ENCODE measurements around the gene AKAP13. TPM values are rescaled to one million over a fixed set of nuclear protein-coding genes. Genes with fewer than 3 reads are reported as not detected.

The AKAP13 gene
- polyA plus RNA-seq, 1 experiment = 15.5 TPM

GRCh38 chr15:85563731-85564130 lies 183.3 kb downstream of the AKAP13 start:
- ChIA-PET CTCF (no interaction called here), POLR2A (no interaction called here)
- H3K27ac ChIP-seq (ENCODE audit: low read depth, low read length) = no peak overlapping the region
- no peaks in the 10 kb centered on the region for H3K27me3 ChIP-seq (ENCODE audit: control insufficient read depth, insufficient read depth, low read length)
- TF ChIP-seq CTCF (IDR thresholded peaks at IDR 0.05; ENCODE audit: low read depth, low read length) = no peak
- H3K4me3 ChIP-seq (ENCODE audit: low read depth, low read length) = no peak overlapping the region
- no peaks in the 10 kb centered on the region for H3K9me3 ChIP-seq (ENCODE audit: control insufficient read depth, insufficient read depth, low read length)
- no peak for DNase-seq (ENCODE audit: low read depth, low spot score)

DNA sequence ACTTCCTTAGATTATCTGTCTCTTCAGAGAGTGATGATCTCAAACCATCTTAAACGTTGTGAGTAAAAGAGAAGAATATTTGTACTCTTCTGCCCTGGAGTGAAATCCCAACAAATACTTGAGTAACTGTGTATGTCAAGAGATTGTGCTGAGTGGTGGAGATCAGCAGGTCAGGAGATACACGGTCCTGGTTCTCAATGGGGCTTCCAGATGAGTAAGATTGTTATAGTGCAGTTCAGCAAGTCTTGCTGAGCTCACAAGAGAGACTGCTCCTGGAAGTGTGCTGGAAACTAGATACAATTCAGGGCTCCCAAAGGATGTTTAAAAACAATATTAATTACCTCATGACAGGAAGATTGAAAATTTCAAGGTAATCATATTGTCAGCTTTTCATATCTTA lies 184.3 kb downstream of the AKAP13 start:
- no peak overlapping the region for H3K27ac ChIP-seq (ENCODE audit: low read depth, low read length)
- no peak for TF ChIP-seq CTCF (IDR thresholded peaks at IDR 0.05; ENCODE audit: low read depth, low read length)
- H3K27me3 ChIP-seq (ENCODE audit: control insufficient read depth, insufficient read depth, low read length) = no peaks in the 10 kb centered on the region
- ChIA-PET CTCF (no interaction called here), POLR2A (no interaction called here)
- DNase-seq (ENCODE audit: low read depth, low spot score) = no peak
- H3K4me3 ChIP-seq (ENCODE audit: low read depth, low read length) = no peak overlapping the region
- no peaks in the 10 kb centered on the region for H3K9me3 ChIP-seq (ENCODE audit: control insufficient read depth, insufficient read depth, low read length)

DNA sequence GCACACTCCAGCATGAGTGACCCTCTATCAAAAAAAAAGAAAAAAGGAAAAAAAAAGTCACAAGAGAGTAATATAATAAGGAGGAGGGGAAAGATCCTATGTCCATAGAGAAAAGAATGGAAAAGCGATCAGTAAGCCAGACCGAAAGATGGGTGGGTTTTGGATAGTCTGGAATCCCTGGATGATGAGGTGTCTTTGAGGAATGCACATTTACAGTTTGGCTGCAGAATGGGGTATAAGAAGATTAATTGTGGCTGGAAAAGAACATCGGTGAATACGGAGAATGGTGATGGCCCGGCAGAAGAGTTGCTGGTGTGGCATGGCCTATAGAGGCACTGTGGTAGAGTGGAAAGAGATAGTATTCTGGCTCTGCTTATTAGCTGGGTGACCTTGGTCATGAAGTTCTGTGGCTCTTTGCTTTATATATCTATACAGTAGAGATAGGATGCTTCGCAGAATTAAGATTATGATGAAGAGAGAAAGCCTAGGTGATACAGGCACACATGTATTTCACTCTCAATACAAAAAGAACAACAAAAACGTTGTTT lies 187.9 kb downstream of the AKAP13 start:
- H3K27ac ChIP-seq (ENCODE audit: low read depth, low read length) = no peak overlapping the region
- CTCF ChIA-PET = no interaction called here
- DNase-seq (ENCODE audit: low read depth, low spot score) = no peak
- no peaks in the 10 kb centered on the region for H3K9me3 ChIP-seq (ENCODE audit: control insufficient read depth, insufficient read depth, low read length)
- POLR2A ChIA-PET = no interaction called here
- H3K27me3 ChIP-seq (ENCODE audit: control insufficient read depth, insufficient read depth, low read length) = no peaks in the 10 kb centered on the region
- no peak overlapping the region for H3K4me3 ChIP-seq (ENCODE audit: low read depth, low read length)
- TF ChIP-seq CTCF (IDR thresholded peaks at IDR 0.05; ENCODE audit: low read depth, low read length) = no peak

GRCh38 chr15:85570336-85570735 lies 189.9 kb downstream of the AKAP13 start:
- no peaks in the 10 kb centered on the region for H3K9me3 ChIP-seq (ENCODE audit: control insufficient read depth, insufficient read depth, low read length)
- no peak overlapping the region for H3K27ac ChIP-seq (ENCODE audit: low read depth, low read length)
- TF ChIP-seq CTCF (IDR thresholded peaks at IDR 0.05; ENCODE audit: low read depth, low read length) = no peak
- DNase-seq (ENCODE audit: low read depth, low spot score) = no peak
- no peak overlapping the region for H3K4me3 ChIP-seq (ENCODE audit: low read depth, low read length)
- ChIA-PET CTCF (interaction anchor here (0.7 kb wide), 1 partner anchor 12 kb away, joined by 5 read pairs; no protein-coding TSS in a partner anchor), POLR2A (no interaction called here)
- no peaks in the 10 kb centered on the region for H3K27me3 ChIP-seq (ENCODE audit: control insufficient read depth, insufficient read depth, low read length)

- Histone ChIP-seq H3K27ac (ENCODE audit: low read depth, low read length) (no peak overlapping the region), H3K27me3 (ENCODE audit: control insufficient read depth, insufficient read depth, low read length) (no peaks in the 10 kb centered on the region), H3K9me3 (ENCODE audit: control insufficient read depth, insufficient read depth, low read length) (no peaks in the 10 kb centered on the region), H3K4me3 (ENCODE audit: low read depth, low read length) (no peak overlapping the region)
- no peak for DNase-seq (ENCODE audit: low read depth, low spot score)
- TF ChIP-seq CTCF (IDR thresholded peaks at IDR 0.05; ENCODE audit: low read depth, low read length) = no peak
- POLR2A ChIA-PET = no interaction called here
- CTCF ChIA-PET = no interaction called here
Observed at GRCh38 chr15:85571780-85572179, 191.4 kb downstream of the AKAP13 start.

Data from AG04450 (cell line).